ENCODE measurements around the gene SESTD1. TPM values are rescaled to one million over a fixed set of nuclear protein-coding genes. Genes with fewer than 3 reads are reported as not detected.

The SESTD1 gene
- polyA plus RNA-seq, 2 of the 4 experiments (the other 2 are of a cell fraction): 12.6 to 26.0 TPM

DNA sequence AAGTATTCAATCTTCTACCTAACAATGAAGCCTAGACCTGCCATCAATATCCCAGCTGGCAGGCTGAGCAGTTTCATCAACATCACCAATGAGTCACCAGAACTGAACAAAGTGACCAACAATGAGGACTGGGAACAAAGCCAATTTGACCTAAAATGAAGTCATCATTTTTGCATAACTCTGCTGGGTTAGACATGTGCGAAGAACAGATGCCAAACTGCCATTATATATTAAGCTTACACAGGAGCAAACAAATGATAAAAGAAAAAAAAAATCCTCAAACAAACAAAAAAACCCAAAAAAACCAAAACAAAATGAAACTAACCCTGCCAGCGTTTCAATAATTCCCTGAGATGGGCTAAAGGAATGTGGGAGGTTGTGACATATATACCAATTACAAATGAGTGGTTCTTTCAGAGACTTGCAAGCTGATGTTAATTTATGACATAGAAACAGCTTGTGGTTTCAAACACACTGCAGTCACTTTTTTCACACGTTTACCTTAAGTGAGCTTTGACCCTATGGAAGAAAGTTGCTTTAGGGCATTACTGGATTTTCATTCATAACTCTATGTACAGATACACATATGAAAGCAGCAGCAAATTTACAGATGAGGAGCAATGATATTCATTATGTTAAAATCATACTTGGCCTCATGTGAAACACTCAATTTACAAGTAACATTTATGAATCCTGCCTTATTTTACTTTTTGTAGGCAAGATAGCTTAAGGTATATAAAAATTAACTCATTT, 157.8 kb downstream of the SESTD1 start (continued):
- TF ChIP-seq, protein P1, sequence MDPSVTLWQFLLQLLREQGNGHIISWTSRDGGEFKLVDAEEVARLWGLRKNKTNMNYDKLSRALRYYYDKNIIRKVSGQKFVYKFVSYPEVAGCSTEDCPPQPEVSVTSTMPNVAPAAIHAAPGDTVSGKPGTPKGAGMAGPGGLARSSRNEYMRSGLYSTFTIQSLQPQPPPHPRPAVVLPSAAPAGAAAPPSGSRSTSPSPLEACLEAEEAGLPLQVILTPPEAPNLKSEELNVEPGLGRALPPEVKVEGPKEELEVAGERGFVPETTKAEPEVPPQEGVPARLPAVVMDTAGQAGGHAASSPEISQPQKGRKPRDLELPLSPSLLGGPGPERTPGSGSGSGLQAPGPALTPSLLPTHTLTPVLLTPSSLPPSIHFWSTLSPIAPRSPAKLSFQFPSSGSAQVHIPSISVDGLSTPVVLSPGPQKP (IDR thresholded peaks at IDR 0.05; ENCODE audit: low read depth, low read length): no peak
- no peak for TF ChIP-seq ZC3H11A (IDR thresholded peaks at IDR 0.05)

DNA sequence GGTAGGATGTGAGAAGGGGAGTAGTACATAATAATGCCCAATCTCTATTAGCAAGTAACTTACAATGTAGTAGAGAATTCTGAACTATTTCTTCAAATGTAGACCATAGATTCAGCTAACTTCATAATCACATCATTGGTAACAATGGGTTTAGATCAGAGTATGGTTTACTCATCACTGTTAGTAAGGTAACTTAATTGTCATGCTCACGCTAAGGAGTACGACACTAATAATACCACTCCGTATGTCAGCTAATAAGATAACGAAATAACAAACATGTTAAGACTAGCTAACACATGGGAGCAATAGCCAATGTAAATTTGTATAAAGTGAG, 158.3 kb downstream of the SESTD1 start:
- FAIRE-seq (peak; percentile 46), ATAC-seq (no peak; a peak in 1 of 6 replicates), DNase-seq (ENCODE audit: low read depth in 1 of 2, low spot score in 1 of 2) (no peak)
- no peak for TF ChIP-seq BHLHE40 (IDR thresholded peaks at IDR 0.05; ENCODE audit: low read depth, low read length)
- TF ChIP-seq HEYL (CRISPR knock-in tag; IDR thresholded peaks at IDR 0.05): no peak
- TF ChIP-seq, protein P2, sequence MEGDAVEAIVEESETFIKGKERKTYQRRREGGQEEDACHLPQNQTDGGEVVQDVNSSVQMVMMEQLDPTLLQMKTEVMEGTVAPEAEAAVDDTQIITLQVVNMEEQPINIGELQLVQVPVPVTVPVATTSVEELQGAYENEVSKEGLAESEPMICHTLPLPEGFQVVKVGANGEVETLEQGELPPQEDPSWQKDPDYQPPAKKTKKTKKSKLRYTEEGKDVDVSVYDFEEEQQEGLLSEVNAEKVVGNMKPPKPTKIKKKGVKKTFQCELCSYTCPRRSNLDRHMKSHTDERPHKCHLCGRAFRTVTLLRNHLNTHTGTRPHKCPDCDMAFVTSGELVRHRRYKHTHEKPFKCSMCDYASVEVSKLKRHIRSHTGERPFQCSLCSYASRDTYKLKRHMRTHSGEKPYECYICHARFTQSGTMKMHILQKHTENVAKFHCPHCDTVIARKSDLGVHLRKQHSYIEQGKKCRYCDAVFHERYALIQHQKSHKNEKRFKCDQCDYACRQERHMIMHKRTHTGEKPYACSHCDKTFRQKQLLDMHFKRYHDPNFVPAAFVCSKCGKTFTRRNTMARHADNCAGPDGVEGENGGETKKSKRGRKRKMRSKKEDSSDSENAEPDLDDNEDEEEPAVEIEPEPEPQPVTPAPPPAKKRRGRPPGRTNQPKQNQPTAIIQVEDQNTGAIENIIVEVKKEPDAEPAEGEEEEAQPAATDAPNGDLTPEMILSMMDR (IDR thresholded peaks at IDR 0.05): no peak
- no peak for TF ChIP-seq KDM1A (IDR thresholded peaks at IDR 0.05; ENCODE audit: low read depth)
- TF ChIP-seq MAFK (IDR thresholded peaks at IDR 0.05; ENCODE audit: partially characterized antibody): no peak
- no peak for TF ChIP-seq MYC (IDR thresholded peaks at IDR 0.05; ENCODE audit: borderline replicate concordance, low read length)
- TF ChIP-seq KDM5A (IDR thresholded peaks at IDR 0.05): no peak
- TF ChIP-seq ZC3H11A (IDR thresholded peaks at IDR 0.05): no peak
- Histone ChIP-seq H3K27ac (peak overlapping the region in 1 of 2 experiments; percentile 78; a peak in 2 of 6 replicates), H3K9me3 (no peaks in the 10 kb centered on the region), H3K4me3 (no peak overlapping the region; the same call in 2 of the 3 replicates), H3K4me2 (peak overlapping the region; percentile 59; the same call in 2 of the 3 replicates), H3K4me1 (peaks cover 47% of the 10 kb centered on the region)
- ChIA-PET POLR2A (no interaction called here), CTCF (interaction anchor here (0.8 kb wide), 1 partner anchor 23 kb away, joined by 4 read pairs; no protein-coding TSS in a partner anchor)
- 72% methylated on average over 4 of the region's 4 CpGs for WGBS (ENCODE audit: missing lambda C conversion rate)

DNA sequence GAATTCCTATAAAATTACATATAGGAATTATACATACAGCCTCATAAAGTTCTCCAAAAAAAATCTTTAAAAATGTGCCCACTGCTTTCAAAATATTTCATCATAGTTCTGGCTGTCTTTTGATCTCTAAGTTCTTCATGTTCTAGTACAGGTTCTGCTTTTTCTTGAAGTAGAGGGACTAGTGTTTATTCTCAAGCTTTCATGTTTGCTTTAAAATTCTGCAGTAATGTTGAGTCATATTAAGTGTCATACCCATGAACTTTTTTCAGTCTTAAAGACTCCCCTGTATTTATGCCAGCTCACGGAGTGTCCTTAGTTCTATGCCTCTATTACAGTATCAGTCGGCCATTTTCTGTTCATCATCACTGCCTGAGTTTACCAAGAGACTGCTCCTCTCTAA, 159.9 kb downstream of the SESTD1 start:
- FAIRE-seq: no peak
- DNase-seq (ENCODE audit: low read depth in 1 of 2, low spot score in 1 of 2): peak in 1 of 2 experiments; percentile 62
- Histone ChIP-seq H3K4me3 (no peak overlapping the region), H3K4me2 (peak overlapping the region; percentile 49), H3K27ac (peak overlapping the region; percentile 70 to 78; a peak in 5 of 6 replicates), H3K4me1 (peaks cover 47% of the 10 kb centered on the region), H3K9me3 (no peaks in the 10 kb centered on the region)
- ATAC-seq: peak; percentile 85 to 88
- 4% methylated on average over 2 of the region's 2 CpGs for WGBS (ENCODE audit: missing lambda C conversion rate)
- ChIA-PET CTCF (no interaction called here), POLR2A (interaction anchor here (0.5 kb wide), 1 partner anchor 36 kb away, joined by 3 read pairs; no protein-coding TSS in a partner anchor)
- TF ChIP-seq ZFP36 (IDR thresholded peaks at IDR 0.05; ENCODE audit: borderline replicate concordance, partially characterized antibody) (no peak), NR3C1 (IDR thresholded peaks at IDR 0.05) (peak; percentile 21; the same call in 1 of the 3 replicates), EP300 (IDR thresholded peaks at IDR 0.05) (0 out of 5 replicates have a peak, but pooled peaks of 1 of the 2 experiments have one; percentile 27), CHD4 (IDR thresholded peaks at IDR 0.05; ENCODE audit: borderline replicate concordance) (no peak), EHMT2 (IDR thresholded peaks at IDR 0.05; ENCODE audit: low read depth) (no peak), HOXA7 (CRISPR knock-in tag; IDR thresholded peaks at IDR 0.05) (no peak), MYC (IDR thresholded peaks at IDR 0.05; ENCODE audit: borderline replicate concordance, low read length) (no peak), KDM1A (IDR thresholded peaks at IDR 0.05; ENCODE audit: low read depth) (no peak), CEBPB (IDR thresholded peaks at IDR 0.05) (peak; percentile 32 to 34; a peak in 2 of 4 replicates), NFE2L2 (conservative IDR thresholded peaks at IDR 0.05; ENCODE audit: low read length) (no peak), ZNF302 (CRISPR knock-in tag; IDR thresholded peaks at IDR 0.05) (no peak), EHF (CRISPR knock-in tag; IDR thresholded peaks at IDR 0.05) (no peak)
- TF ChIP-seq, protein P1 (IDR thresholded peaks at IDR 0.05; ENCODE audit: low read depth, low read length): no peak
- TF ChIP-seq, protein P3, sequence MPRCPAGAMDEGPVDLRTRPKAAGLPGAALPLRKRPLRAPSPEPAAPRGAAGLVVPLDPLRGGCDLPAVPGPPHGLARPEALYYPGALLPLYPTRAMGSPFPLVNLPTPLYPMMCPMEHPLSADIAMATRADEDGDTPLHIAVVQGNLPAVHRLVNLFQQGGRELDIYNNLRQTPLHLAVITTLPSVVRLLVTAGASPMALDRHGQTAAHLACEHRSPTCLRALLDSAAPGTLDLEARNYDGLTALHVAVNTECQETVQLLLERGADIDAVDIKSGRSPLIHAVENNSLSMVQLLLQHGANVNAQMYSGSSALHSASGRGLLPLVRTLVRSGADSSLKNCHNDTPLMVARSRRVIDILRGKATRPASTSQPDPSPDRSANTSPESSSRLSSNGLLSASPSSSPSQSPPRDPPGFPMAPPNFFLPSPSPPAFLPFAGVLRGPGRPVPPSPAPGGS (IDR thresholded peaks at IDR 0.05): 0 out of 3 replicates have a peak, but pooled peaks have one; percentile 17
- TF ChIP-seq, protein P4, sequence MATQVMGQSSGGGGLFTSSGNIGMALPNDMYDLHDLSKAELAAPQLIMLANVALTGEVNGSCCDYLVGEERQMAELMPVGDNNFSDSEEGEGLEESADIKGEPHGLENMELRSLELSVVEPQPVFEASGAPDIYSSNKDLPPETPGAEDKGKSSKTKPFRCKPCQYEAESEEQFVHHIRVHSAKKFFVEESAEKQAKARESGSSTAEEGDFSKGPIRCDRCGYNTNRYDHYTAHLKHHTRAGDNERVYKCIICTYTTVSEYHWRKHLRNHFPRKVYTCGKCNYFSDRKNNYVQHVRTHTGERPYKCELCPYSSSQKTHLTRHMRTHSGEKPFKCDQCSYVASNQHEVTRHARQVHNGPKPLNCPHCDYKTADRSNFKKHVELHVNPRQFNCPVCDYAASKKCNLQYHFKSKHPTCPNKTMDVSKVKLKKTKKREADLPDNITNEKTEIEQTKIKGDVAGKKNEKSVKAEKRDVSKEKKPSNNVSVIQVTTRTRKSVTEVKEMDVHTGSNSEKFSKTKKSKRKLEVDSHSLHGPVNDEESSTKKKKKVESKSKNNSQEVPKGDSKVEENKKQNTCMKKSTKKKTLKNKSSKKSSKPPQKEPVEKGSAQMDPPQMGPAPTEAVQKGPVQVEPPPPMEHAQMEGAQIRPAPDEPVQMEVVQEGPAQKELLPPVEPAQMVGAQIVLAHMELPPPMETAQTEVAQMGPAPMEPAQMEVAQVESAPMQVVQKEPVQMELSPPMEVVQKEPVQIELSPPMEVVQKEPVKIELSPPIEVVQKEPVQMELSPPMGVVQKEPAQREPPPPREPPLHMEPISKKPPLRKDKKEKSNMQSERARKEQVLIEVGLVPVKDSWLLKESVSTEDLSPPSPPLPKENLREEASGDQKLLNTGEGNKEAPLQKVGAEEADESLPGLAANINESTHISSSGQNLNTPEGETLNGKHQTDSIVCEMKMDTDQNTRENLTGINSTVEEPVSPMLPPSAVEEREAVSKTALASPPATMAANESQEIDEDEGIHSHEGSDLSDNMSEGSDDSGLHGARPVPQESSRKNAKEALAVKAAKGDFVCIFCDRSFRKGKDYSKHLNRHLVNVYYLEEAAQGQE (IDR thresholded peaks at IDR 0.05): no peak
- TF ChIP-seq, protein P5, sequence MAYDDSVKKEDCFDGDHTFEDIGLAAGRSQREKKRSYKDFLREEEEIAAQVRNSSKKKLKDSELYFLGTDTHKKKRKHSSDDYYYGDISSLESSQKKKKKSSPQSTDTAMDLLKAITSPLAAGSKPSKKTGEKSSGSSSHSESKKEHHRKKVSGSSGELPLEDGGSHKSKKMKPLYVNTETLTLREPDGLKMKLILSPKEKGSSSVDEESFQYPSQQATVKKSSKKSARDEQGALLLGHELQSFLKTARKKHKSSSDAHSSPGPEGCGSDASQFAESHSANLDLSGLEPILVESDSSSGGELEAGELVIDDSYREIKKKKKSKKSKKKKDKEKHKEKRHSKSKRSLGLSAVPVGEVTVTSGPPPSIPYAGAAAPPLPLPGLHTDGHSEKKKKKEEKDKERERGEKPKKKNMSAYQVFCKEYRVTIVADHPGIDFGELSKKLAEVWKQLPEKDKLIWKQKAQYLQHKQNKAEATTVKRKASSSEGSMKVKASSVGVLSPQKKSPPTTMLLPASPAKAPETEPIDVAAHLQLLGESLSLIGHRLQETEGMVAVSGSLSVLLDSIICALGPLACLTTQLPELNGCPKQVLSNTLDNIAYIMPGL (CRISPR knock-in tag; IDR thresholded peaks at IDR 0.05; ENCODE audit: borderline replicate concordance): no peak
